NCI-H128 (cell line): ENCODE measurements around the gene RAB8B.

ENCODE experiments used
- DNase-seq: peaks from one replicate; lab custom pipeline; 2025; ENCODE audit not compliant: unreplicated experiment; lab: John Stamatoyannopoulos, UW

Gene RAB8B

GRCh38 chr15:63261311-63261710, 71.9 kb downstream of the RAB8B start:
- no peak for DNase-seq

- DNase-seq, result no peak
Measured at GRCh38 chr15:63263519-63263918, 74.1 kb downstream of the RAB8B start.

- DNase-seq, result no peak
Measured at GRCh38 chr15:63264688-63265293, 75.4 kb downstream of the RAB8B start.

DNA sequence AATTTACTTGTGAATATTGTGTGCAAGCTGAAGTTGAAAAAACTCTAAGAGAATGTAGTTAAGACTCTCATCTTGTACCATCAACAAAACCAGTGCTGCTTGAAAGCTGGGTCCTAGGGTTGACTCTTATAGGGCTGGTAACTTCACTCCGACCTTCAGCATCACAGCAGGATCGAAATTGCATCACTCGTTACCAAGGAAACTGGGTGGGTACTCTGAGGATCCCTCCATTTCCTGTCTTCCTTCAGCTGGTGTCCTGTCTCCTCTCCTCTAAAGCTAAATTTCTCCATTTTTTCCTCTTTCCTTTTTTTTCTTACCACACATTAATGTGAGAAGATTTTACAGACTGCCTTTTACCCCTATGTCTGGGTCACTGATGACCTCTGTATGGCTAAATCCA, 85.0 kb downstream of the RAB8B start:
- DNase-seq, result no peak

- DNase-seq, result no peak
Measured at GRCh38 chr15:63276342-63277037, 87.1 kb downstream of the RAB8B start.

- peak; percentile 34 for DNase-seq
Measured at GRCh38 chr15:63277038-63277892, 87.9 kb downstream of the RAB8B start, which contains the start of gene APH1B. Gene APH1B (plus strand): TSS chr15:63277605. CDS start chr15:63277624, 19 bp downstream.

- DNase-seq, result no peak
Measured at GRCh38 chr15:63277893-63278456, 88.6 kb downstream of the RAB8B start.

DNA sequence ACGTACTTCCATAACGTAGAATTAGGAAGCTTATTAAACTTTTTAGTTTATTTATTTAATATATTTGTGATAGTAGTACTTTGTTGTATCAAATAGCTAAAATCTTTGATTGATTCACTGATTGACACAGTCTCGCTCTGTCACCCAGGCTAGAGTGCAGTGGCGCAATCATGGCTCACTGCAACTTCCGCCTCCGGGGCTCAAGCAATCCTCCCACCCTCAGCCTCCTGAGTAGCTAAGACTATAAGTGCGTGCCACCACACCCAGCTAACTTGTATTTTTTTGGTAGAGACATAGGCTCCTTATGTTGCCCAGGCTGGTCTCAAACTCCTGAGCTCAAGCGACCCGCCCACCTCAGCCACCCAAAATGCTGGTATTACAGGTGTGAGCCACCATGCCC, 93.7 kb downstream of the RAB8B start:
- no peak for DNase-seq

- no peak for DNase-seq
Measured at GRCh38 chr15:63284335-63284734, 94.9 kb downstream of the RAB8B start.

- DNase-seq, result no peak
Measured at GRCh38 chr15:63287109-63287508, 97.7 kb downstream of the RAB8B start.

- no peak for DNase-seq
Measured at GRCh38 chr15:63288342-63288741, 98.9 kb downstream of the RAB8B start.

DNA sequence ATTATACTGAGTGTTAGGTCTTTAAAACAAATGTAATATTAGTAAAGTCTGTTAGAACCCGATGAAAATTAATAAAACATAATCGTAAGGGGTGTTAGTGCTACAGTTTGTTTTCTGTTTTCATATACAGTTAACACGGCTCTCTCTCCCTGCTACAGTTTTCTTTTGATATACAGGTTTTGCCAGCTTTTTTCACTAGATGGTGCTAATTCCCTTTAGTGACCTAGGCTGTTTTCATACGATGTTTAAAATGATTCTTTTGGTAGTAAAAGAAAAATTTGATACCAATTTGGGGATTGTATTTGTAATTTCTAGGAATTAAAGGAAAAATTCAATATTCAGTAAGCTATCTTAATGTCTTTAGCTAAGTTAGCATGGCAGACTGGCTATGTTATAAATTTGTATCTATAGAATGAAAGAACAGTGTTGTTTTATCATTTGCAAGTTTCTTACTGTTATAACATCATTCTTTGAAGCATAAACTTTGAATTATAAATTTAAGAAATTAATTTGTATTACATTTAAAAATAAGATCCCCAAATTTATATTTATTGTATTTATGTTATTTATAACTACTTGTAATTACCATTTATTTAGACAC, 99.5 kb downstream of the RAB8B start:
- no peak for DNase-seq

DNA sequence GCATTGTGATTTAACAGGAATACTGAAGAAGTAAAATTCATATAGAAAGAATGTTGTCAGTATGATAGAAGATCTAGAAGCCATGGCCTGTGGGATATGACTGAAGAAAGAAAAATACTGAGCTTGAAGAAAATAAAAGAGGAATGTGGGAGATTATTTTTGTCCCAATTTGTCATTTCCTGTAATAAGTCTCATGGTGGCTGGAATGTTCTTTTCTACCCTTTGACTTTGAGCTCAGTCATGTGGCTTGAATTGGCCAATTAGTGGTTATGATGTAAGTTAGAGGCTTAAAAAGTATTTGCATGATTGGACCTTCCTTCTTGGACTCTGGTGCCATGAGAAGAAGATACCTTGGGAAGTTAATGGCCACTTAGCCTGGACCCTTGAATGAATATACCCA, 102.1 kb downstream of the RAB8B start:
- no peak for DNase-seq

DNA sequence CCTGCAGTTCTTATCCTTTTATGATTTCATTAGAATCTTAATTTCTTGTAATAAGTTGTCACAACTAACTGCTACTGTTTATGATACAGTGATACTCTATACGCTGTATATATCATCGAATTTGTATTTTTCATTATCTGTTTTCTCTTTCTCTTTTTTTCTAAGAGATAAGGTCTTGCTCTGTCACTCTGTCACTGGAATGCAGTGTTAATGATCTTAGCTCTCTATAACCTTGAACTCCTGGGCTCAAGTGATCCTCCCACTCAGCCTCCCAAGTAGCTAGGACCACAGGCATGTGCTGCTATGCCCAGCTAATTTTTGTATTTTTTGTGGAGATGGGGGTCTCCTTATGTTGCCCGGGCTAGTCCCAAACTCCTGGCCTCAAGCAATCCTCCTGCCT, 102.8 kb downstream of the RAB8B start:
- no peak for DNase-seq

DNA sequence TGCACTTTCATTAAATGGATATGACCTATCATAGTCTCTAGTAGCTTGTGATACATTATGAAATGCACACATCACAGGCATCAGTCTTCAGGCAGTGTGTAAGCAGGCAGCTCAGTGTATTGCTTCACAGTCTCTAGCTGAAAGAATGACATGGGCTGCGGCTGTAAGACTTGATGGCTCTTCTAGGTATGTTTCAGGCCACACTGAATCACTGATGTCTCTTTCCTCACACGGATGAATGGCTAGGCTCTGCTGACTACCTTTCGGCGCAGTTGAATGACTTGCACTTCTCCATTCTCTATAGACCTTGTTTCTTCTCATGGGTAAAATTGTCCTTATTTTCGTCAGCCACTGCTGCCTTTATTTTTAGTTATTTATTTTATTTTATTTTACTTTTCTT, 103.4 kb downstream of the RAB8B start:
- DNase-seq, result no peak

DNA sequence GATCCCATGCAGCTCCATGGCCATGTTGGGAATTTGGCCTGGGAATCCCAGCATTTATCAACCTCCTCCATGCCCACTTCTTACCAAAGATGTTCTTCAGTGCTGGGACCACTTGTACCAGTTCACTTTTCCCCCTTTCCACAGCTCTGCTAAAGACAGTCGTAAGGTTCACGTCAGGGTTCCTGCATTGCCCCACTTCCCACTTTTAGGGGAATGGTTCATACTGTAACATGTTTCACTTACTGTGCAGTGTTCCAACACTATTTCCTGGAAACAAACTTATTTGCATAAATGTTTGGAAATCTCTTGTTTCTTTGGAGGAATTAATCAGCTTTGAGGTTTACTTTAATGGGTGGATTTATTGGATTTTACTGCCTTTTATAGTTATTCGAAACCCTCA, 105.0 kb downstream of the RAB8B start:
- DNase-seq, result no peak

GRCh38 chr15:63295341-63295740, 105.9 kb downstream of the RAB8B start:
- DNase-seq, result no peak

DNA sequence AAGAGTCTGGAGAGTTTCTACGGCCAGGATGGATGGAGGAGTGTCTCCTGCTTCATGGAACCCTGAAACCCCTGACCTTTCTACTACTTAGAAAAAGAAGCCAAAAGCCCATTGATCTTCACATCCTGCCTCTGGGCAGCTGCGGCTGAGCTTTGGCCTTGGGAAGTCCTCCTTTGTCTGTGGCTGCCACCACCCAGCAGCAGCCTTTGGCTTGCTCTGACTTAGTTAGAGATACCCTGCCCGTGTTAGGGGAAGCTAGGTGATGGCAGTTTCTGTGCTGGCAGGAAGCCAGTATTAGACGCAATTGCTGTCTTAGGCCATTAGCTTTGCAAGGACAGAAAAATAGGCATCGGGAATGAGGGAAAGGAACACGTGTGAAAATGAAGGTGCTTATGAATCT, 106.8 kb downstream of the RAB8B start:
- DNase-seq, result no peak

DNA sequence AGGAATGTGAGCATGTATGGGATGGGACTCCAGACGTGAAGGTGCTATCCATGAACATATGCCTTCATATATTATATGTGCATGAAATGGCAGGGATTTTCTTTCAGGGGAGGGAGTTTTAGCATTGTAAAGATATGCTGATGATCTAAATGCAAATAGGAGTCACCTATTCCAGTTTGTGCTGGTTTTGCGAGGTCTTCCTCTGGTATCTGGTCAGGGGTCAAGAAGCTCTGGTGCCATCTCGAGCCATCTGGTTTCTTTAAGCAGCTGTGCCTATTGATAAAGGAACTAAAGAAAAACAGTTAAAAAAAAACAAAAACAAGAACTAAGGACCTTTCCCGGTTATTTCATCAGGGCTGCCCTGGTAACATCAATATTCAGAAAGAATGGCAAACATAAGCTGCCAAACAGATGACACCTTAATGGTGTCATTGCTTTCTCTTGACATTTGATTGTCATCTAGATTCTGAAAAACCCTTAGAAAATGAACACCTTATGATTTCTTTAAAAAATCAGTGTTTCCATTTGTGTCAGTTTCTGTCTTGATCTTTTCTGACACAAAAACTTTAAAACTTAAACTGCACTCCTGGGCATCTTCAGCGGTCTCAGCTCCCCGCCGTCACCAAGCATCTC, 110.7 kb downstream of the RAB8B start:
- no peak for DNase-seq

- DNase-seq, result no peak
Measured at GRCh38 chr15:63301088-63301487, 111.7 kb downstream of the RAB8B start.

DNA sequence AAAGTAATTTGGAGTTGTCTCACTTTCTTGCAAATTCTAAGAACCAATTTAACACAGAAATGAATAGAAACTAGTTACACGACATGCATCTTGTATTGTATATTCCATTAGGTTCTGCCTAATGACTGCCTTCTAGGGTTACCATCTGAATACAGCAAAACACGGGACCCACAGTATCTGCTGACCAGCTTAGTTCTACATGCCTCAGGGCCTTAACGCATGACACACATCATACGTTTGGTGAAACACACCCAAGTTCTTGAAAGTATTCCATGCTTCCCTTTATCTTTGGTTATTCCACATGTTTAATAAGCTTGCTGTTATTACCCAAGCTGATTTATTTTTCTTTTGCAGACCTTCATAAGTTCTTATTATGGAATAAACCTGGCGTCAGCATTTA, 115.9 kb downstream of the RAB8B start:
- DNase-seq, result no peak
